Measurements from ENCODE around the gene TMEM14A.
"Not testable (repeated sequence)": the region's sequence is repeated elsewhere in the genome, so short reads cannot be mapped to it uniquely, and the experiment has no call there.

Gene TMEM14A

DNA sequence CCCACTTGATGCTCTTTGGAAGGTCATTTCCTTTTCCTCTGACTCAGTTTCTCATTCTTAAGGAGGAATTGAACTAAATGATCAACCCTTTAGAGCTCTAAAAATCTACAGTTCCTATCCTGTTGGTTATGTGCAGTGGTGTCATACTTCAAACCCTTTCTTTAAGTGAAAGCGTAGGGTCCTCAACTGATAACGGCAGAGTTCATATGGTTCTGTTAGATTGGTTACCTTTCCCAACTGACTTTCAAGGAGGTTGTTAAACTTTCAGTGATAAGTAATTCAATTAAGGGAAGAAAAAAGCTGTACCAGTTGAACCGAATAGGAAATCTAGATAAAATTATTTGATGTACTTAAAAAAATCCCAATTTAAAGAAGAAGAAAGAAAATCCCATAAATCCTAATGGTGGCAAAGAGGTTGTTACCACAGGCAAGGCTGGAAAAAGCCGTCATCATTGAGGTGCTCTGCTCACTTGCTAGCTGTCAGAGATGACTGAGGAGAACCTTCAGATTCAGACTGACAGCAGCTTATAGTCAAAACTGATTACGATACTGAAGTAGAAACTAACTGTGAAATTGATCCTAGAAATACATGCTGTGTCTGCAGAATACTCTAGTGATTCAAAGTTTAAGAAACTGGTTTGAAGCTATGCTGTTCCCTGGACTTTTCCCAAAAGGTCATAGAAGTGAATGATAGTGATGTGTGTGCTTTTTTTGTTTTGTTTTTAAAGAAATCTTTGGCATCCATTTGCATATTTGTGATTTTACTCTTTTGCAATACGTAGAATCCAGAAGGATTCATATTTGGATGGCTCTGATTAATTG, 16.2 kb downstream of the TMEM14A start:
- Histone ChIP-seq H3K27ac (no peak overlapping the region), H3K9me3 (no peaks in the 10 kb centered on the region), H3K4me1 (peaks cover 7% of the 10 kb centered on the region; the same call in 1 of the 2 replicates), H3K27me3 (no peaks in the 10 kb centered on the region), H3K9ac (no peak overlapping the region), H3K4me3 (no peak overlapping the region), H3K36me3 (peaks cover 18% of the 10 kb centered on the region), H4K20me1 (no peaks in the 10 kb centered on the region), H3K4me2 (no peak overlapping the region)
- no peak for TF ChIP-seq Cebpa-rat (IDR thresholded peaks at IDR 0.05)

DNA sequence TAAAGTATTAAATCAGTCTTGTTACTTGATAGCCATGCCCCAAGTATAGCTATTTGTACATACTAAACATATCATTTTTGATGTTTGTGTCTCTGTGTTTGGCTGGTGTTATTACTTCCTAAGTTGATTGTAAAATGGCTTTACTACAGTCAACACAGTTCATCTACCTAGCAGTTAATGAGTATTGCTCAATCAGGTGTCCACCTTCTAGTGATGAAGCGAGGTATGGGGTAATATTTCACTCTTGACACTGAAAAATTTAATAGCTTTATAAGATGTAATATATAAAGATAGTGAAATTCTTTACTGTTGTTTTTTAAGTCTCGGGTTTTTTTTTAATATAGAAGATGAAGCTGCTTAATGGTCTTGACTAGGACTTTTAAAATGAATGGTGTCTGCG, 18.9 kb downstream of the TMEM14A start:
- Histone ChIP-seq H3K4me2 (no peak overlapping the region), H3K9ac (no peak overlapping the region), H3K36me3 (no peaks in the 10 kb centered on the region), H3K27ac (no peak overlapping the region), H3K9me3 (peaks cover 7% of the 10 kb centered on the region; the same call in 1 of the 2 replicates), H3K4me1 (peaks cover 5% of the 10 kb centered on the region; the same call in 1 of the 2 replicates), H4K20me1 (no peaks in the 10 kb centered on the region), H3K4me3 (no peak overlapping the region), H3K27me3 (no peaks in the 10 kb centered on the region)
- no peak for TF ChIP-seq Cebpa-rat (IDR thresholded peaks at IDR 0.05)

DNA sequence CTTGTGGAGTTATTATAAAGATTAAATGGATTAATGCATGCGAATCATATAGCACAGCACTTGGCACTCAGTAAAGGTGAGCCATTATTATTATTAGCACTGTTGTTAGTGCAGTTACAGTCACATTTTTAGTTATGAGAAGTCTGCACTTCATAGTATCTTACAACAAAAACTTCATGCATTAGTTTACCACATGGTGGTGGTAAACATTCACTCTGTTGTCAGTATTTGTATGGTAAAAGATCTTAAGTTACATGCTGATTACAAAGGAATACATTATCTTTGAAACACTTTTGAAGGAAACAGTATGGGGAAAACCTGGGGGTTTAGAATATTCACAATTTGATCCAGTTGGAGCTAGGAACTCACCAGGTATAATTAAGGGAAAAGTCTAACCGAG, 20.8 kb downstream of the TMEM14A start:
- no peaks in the 10 kb centered on the region for H4K20me1 ChIP-seq
- no peak for TF ChIP-seq Cebpa-rat (IDR thresholded peaks at IDR 0.05)
- H3K4me3 ChIP-seq = no peak overlapping the region

DNA sequence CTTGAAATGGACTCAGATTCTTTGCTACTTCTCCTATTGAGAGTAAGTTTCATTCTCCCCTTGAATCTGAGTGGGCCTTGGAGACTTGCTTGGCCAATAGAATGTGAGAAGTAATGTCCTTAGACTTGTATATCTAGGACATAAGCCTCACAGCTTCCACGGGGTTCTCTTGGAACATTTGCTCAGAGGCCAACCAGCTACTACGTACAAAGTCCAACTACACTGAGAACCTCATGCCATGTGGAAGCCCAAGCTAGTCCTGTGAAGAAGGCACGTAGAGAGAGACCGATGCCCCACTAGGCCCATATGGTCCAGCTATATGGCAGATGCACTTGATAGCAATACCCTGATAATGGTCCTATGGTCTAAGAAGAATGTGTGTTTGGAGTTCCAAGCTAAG, 22.9 kb downstream of the TMEM14A start:
- no peaks in the 10 kb centered on the region for H3K36me3 ChIP-seq
- H4K20me1 ChIP-seq = no peaks in the 10 kb centered on the region
- no peak overlapping the region for H3K4me3 ChIP-seq
- no peak for TF ChIP-seq Cebpa-rat (IDR thresholded peaks at IDR 0.05)
- H3K9ac ChIP-seq = no peak overlapping the region
- H3K27ac ChIP-seq = no peak overlapping the region
- no peaks in the 10 kb centered on the region for H3K4me1 ChIP-seq
- peaks cover 7% of the 10 kb centered on the region; the same call in 1 of the 2 replicates for H3K9me3 ChIP-seq
- H3K4me2 ChIP-seq = no peak overlapping the region
- no peaks in the 10 kb centered on the region for H3K27me3 ChIP-seq

More for the DNA sequence above, 20.8 kb downstream of the TMEM14A start:
- Histone ChIP-seq H3K27ac (no peak overlapping the region), H3K4me1 (no peaks in the 10 kb centered on the region), H3K9me3 (peaks cover 7% of the 10 kb centered on the region; the same call in 1 of the 2 replicates), H3K9ac (no peak overlapping the region), H3K4me2 (no peak overlapping the region), H3K36me3 (no peaks in the 10 kb centered on the region), H3K27me3 (no peaks in the 10 kb centered on the region)

DNA sequence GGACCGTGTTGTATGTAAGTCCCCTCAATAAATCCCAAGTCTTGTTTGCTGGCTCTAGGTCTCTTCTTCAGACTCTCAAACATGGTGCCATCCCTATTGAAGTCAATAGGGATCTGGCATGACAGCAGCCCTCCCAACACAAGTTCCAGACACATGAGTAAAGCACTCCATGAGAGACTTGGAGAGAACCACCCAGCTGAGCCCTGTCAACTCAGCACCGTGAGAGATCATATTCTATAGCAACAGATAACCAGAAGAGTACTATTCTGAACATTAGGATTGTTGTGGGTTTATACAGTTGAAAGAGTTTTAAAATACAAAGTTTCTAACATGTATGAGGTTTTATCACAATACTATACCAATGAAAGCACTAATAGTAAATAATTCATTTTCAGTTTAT, 23.5 kb downstream of the TMEM14A start:
- Histone ChIP-seq H3K9ac (no peak overlapping the region), H3K4me3 (no peak overlapping the region)

DNA sequence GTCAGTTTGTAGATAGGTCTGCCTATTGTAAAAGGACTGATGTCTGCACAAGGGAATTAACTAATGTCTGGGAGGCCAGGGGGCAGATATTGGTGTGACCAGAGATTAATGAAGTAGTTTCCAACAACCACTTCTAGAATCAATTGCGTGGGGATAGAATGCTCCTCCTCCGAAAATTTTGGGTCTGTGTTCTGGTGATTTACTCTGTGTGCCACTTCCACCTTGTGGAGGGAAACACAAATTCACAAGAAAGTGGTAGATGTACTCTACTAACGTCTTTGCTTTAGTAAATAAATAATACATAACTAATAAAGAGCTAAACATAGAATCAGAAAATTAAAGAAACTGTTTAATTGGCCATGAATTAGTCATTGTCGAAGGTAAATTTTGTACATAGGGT, 25.5 kb downstream of the TMEM14A start:
- Histone ChIP-seq H3K27ac (no peak overlapping the region), H3K9ac (no peak overlapping the region), H3K4me1 (no peaks in the 10 kb centered on the region), H3K4me3 (no peak overlapping the region), H4K20me1 (no peaks in the 10 kb centered on the region), H3K9me3 (peaks cover 7% of the 10 kb centered on the region; the same call in 1 of the 2 replicates), H3K36me3 (no peaks in the 10 kb centered on the region), H3K4me2 (no peak overlapping the region), H3K27me3 (no peaks in the 10 kb centered on the region)
- TF ChIP-seq Cebpa-rat (IDR thresholded peaks at IDR 0.05) = no peak

More for the DNA sequence above, 23.5 kb downstream of the TMEM14A start:
- Histone ChIP-seq H4K20me1 (no peaks in the 10 kb centered on the region), H3K4me2 (no peak overlapping the region), H3K27me3 (no peaks in the 10 kb centered on the region), H3K4me1 (no peaks in the 10 kb centered on the region), H3K36me3 (no peaks in the 10 kb centered on the region), H3K9me3 (peaks cover 7% of the 10 kb centered on the region; the same call in 1 of the 2 replicates), H3K27ac (no peak overlapping the region)
- no peak for TF ChIP-seq Cebpa-rat (IDR thresholded peaks at IDR 0.05)

DNA sequence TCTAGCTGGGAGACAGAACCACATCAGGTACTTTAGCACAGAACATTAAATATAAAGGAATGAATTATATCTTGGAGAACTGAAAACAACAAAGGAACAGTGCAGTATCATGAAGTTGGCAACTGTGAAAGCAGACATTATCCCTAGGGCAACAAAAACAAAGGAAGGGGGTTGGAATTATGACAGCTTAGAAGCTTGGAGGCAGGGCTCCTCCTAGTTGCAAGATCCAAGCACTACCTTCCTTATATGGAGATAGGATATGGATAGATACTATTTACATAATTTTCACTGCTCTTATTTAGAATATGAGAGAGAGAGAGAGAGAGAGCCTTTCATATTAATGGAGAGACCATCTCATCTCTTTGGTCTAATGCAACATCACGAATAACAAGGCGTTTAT, 27.0 kb downstream of the TMEM14A start:
- Histone ChIP-seq H3K4me1 (no peaks in the 10 kb centered on the region), H3K4me3 (no peak overlapping the region), H3K9ac (no peak overlapping the region), H4K20me1 (no peaks in the 10 kb centered on the region), H3K9me3 (peaks cover 7% of the 10 kb centered on the region; the same call in 1 of the 2 replicates), H3K27ac (no peak overlapping the region), H3K36me3 (no peaks in the 10 kb centered on the region), H3K27me3 (no peaks in the 10 kb centered on the region), H3K4me2 (no peak overlapping the region)
- no peak for TF ChIP-seq Cebpa-rat (IDR thresholded peaks at IDR 0.05)

DNA sequence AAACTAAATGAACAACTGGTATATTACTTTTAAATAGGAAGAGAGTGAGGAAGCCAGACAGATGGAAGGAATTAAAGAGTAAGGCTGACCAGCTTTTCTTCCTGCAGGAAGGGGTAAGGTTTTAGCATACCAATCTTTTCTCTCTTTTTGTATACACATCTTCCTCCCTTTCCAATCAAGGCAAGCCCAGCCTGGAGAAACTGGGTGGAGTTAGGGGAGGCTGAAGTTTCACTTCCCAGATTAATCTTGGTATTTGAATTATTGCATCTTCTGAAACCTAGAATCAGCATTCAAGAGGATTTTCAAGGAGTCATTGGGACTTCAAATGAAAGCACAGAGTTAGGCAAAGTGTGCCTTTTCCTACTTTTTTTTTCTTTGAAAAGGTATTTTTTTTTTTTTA, 33.1 kb downstream of the TMEM14A start:
- H3K36me3 ChIP-seq = no peaks in the 10 kb centered on the region
- peaks cover 29% of the 10 kb centered on the region for H3K9me3 ChIP-seq
- no peaks in the 10 kb centered on the region for H3K27me3 ChIP-seq
- H3K27ac ChIP-seq = no peak overlapping the region
- H4K20me1 ChIP-seq = no peaks in the 10 kb centered on the region
- no peak for TF ChIP-seq Cebpa-rat (IDR thresholded peaks at IDR 0.05)
- H3K4me1 ChIP-seq = no peaks in the 10 kb centered on the region
- no peak overlapping the region for H3K9ac ChIP-seq
- no peak overlapping the region for H3K4me3 ChIP-seq
- H3K4me2 ChIP-seq = no peak overlapping the region

DNA sequence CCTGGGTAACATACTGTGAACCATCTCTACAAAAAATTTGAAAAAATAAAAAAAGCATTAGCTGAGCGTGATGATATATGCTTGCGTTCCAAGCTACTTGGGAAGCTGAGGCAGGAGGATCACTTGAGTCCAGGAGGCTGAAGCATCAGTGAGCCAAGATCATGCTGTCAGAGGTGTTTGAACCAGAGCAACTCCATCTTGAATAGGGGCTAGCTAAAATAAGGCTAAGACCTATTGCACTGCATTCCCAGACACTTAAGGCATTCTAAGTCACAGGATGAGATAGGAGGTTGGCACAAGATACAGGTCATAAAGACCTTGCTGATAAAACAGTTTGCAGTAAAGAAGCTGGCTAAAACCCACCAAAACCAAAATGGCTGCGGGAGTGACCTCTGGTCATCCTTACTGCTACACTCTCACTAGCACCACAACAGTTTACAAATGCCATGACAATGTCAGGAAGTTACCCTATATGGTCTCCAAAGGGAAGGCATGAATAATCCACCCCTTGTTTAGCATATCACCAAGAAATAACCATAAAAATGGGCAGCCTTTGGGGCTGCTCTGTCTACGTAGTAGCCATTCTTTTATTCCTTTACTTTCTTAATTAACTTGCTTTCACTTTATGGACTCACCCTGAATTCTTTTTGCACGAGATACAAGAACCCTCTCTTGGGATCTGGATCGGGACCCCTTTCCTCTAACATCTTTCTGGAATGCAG, 34.0 kb downstream of the TMEM14A start:
- peaks cover 29% of the 10 kb centered on the region for H3K9me3 ChIP-seq
- not testable (repeated sequence) for H3K4me1 ChIP-seq, H4K20me1 ChIP-seq, H3K36me3 ChIP-seq, H3K27ac ChIP-seq, H3K4me3 ChIP-seq, H3K27me3 ChIP-seq, H3K9ac ChIP-seq, H3K4me2 ChIP-seq

DNA sequence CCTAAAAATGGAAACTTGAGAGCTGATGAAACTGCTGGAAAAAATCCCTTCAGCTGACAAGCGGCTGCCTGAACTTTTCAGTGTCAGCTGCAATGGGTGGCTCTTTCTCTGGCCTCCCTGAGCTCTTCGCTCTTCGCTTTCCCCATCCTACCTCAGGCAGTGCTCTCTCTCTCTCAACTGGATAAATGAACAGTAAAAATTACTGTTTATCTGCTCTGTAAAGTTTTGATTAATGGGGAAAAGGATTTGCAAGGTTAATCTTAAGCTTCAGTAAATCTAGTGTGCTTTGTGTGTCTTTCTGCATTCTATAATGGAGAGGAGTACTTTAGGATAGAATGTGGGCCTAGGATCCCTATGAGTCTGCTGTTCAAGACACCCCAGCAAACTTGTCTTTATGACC, 35.1 kb downstream of the TMEM14A start:
- H3K9ac ChIP-seq = no peak overlapping the region
- H4K20me1 ChIP-seq = no peaks in the 10 kb centered on the region
- no peak overlapping the region for H3K27ac ChIP-seq
- H3K9me3 ChIP-seq = peaks cover 29% of the 10 kb centered on the region
- no peak overlapping the region for H3K4me2 ChIP-seq
- TF ChIP-seq Cebpa-rat (IDR thresholded peaks at IDR 0.05) = no peak
- no peaks in the 10 kb centered on the region for H3K27me3 ChIP-seq
- H3K4me1 ChIP-seq = no peaks in the 10 kb centered on the region
- H3K4me3 ChIP-seq = no peak overlapping the region
- H3K36me3 ChIP-seq = no peaks in the 10 kb centered on the region

Data from BLaER1 (cell line).